Endometrium (tissue), 2 donors: ENCODE measurements around the gene PLPP2.
"Not testable (repeated sequence)": the region's sequence is repeated elsewhere in the genome, so short reads cannot be mapped to it uniquely, and the experiment has no call there.

ENCODE experiments used
- FAIRE-seq: peaks from 2 replicates; lab custom pipeline; 2012; peaks lifted over from hg19 to GRCh38; lab: Jason Lieb, UNC
- donor health status: control.
- donor health status: control.

The PLPP2 gene

GRCh38 chr19:292281-292884, 1.2 kb upstream of the PLPP2 start:
- no peak for FAIRE-seq

DNA sequence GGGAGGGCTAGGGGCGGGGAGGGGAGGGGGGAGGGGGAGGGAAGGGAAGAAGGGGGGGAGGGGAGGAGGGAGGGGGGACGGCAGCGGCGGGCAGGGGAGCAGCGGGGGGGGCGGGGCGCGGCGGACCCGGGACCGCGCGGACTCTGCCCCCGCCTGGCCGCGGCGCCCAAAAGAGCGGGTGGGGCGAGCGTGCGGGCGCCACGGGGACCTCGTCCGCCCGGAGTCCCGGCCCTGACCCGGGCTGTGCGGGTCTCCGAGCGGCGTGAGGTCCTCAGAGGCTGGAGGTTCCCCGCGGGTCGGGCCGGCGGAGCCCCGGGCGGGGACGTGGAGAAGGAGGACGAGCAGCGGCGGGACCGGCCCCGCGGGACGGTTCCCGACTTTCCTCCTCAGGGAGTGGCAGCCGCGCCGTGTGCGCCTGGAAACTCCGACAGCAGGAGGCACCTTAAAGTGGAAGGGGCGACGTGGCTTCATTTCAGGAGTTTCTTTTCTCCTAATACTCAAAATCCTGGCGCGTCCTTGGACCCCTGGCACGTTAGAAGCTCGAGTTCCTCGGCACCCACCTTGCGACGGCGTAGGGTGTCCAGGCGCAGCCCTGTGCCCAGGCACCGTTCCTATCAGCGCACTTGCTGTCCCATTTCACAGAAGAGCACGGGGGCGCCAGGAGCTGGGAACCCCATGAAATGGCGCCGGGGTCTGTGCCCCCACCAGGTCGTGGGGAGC, 518 bp upstream of the PLPP2 start:
- no peak for FAIRE-seq

- FAIRE-seq = no peak
Observed at GRCh38 chr19:290372-291005, 714 bp downstream of the PLPP2 start.

GRCh38 chr19:289651-290371, 1.4 kb downstream of the PLPP2 start:
- FAIRE-seq = no peak

DNA sequence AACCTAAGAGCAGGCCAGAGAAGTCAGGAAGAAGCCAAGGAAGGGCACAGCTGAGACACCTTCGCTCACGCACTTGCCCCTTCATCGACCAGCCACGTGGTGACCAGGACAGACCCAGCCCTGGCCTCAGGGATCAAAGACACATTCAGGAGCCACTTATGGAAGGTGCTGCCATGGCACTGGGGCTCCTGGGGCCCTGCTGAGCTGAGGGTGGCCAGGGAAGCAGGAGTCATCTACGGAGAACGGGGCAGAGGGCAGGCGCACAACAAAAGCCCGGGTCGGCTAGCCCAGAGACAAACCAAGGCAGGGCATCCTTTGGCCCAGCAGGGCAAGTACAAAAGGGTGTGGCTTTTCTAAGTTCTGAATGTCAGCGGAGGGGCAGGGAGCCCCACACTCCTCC, 2.3 kb downstream of the PLPP2 start:
- FAIRE-seq = no peak

GRCh38 chr19:287381-287871, 3.8 kb downstream of the PLPP2 start:
- no peak for FAIRE-seq

DNA sequence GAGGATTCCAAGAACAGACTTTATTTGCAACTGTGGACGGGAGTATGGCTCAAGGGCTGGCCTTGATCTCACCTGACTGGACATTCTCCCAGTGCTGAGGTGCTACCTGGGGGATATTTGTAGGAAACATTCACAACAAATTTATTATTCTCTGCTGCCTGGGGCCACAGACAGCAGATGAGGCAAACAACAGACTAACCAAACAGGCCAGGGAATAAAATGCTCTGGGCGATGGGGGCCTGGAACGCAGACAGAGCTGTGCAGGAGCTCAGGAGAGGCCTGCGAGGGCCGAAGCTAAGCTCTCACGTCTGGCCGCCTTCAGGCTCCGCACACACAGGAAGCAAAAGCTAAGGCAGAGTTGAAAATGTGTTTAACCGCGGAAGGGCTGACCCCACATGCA, 7.8 kb downstream of the PLPP2 start:
- no peak for FAIRE-seq

GRCh38 chr19:282501-282900, 8.7 kb downstream of the PLPP2 start:
- FAIRE-seq = no peak

DNA sequence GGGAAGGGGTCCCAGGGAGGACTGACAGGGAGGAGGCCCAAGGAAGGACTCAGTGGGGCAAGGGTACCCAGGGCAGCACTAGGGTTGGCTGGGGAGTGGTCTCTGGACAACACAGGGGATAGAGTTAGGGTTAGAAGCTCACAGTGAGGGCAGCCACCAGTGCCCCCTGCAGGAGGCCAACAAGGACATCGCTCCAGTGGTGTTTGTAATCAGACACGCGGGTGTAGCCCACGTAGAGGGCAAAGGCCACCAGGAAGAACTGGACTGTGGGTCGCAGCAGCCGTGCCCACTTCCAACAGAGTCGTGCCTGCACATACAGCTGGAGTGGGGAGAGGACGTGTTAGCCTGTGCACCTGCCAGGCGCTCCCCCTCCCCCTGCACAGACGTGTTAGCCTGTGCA, 9.2 kb downstream of the PLPP2 start:
- FAIRE-seq = no peak

DNA sequence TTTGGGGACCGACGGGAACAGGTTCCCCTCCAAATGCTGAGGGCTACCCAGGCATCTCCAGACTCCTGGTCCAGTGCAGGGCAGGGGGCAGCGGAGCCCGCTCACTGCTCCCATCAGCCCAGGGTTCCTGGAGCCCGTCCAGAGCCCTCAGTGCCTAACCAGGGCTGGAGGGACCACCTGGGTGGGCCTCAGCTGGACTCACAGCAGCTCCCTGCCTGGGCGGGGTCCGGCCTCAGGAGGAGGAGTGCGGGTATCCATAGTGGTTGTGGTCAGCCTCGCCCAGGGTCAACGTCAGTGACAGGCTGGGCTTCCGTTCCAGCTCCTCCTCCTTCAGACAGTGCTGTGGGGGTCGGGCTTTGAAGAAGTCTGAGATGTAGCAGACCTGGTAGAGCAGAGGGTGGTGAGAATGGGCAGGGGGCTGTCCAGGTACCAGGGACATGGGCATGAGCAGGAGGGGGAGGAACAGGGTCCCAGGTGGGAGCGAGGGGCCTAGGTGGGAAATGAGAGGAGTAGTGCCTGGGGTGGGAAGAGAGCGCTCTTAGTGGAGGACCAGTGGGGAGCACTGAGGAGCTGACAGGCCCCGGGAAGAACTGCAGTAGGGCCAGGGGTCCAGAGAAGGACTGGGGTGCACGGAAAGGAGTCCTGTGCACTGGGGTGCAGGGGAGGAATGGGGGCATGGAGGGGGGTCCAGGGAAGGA, 9.9 kb downstream of the PLPP2 start:
- FAIRE-seq = no peak

GRCh38 chr19:280541-281009, 10.6 kb downstream of the PLPP2 start:
- FAIRE-seq = no peak

- no peak for FAIRE-seq
Observed at GRCh38 chr19:279656-280055, 11.5 kb downstream of the PLPP2 start.

GRCh38 chr19:279231-279630, 12.0 kb downstream of the PLPP2 start:
- FAIRE-seq = no peak

- FAIRE-seq = peak; percentile 59
Observed at GRCh38 chr19:277581-278165, 13.5 kb downstream of the PLPP2 start.

DNA sequence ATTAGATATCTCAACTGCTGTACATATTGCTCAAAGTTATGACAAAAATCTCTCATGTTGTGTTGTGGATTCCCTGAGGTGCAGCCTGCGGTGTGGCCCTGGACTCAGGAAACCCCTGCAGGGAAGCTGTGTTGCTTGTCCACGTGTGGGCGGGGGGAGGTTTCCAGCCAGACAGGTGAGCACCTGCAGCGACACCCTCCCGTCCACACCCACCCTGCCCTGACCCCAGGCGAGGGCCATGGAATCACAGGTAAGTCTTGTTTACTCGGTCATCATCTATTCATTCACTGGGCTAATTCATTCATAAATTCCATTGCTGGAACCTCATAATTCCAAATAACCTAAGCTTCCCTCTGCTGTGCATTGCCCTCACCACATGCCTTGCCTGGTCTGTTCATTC, 14.1 kb downstream of the PLPP2 start:
- FAIRE-seq = no peak

DNA sequence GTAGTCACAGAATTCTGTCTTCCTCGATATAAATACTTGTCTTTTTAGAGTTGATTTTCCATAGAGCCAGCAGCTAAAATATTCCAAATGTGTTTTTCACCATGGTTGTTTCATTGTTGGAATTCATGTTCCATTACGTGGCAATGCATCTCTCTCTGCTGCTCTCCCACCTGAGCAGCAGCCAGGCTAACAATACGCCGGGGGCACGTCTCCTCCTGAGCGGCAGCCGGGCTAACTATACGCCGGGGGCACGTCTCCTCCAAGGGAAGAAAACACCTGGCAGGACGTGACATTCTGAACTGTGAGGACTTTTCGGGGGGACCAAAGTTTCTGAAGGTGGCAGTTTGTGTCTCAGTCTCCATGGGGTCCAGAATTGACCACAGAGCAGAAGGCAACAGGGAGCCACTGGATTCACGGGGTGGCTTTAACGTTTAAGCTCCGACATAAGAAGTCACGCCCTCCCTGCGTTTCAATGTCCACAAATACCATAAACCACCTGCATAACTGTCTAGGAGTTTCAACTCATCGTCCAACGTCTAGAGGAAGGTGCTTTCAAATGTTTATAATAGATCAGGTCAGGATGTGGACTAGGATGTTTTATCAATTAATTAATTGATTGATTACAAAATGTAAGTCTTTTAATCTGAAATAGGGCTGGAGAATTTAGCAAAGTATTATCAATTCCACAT, 15.1 kb downstream of the PLPP2 start:
- FAIRE-seq = no peak

DNA sequence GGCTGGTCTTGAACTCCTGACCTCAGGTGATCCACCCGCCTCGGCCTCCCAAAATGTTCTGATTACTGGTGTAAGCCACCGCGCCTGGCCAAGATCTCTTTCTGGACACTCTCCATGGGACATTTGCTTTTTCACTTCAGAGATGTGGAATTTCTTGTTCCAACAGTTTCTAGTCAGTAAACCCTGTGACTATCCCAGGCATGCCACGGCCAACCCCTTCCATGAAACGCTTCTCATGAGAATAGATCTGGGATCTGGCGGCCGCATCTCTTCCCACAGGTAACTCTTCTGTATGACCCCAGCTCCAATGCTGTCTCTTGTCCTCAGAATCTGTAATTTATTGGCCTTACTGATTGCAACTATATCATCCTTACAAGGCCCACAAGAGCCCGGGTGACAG, 16.2 kb downstream of the PLPP2 start:
- no peak for FAIRE-seq

DNA sequence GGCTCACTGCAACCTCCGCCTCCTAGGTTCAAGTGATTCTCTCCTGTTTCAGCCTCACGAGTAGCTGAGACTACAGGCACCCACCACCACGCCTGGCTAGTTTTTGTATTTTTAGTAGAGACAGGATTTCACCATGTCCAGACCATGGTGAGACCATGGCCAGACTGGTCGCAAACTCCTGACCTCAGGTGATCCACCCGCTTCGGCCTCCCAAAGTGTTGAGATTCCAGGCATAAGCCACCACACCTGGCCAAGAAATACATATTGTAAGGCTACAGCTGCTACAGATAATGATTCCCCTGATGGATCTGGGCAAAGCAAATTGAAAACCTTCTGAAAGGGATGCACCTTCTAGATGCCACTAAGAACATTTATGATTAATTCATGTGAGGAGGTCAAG, 17.8 kb downstream of the PLPP2 start:
- no peak for FAIRE-seq

- no peak for FAIRE-seq
Observed at GRCh38 chr19:271856-272255, 19.3 kb downstream of the PLPP2 start.

DNA sequence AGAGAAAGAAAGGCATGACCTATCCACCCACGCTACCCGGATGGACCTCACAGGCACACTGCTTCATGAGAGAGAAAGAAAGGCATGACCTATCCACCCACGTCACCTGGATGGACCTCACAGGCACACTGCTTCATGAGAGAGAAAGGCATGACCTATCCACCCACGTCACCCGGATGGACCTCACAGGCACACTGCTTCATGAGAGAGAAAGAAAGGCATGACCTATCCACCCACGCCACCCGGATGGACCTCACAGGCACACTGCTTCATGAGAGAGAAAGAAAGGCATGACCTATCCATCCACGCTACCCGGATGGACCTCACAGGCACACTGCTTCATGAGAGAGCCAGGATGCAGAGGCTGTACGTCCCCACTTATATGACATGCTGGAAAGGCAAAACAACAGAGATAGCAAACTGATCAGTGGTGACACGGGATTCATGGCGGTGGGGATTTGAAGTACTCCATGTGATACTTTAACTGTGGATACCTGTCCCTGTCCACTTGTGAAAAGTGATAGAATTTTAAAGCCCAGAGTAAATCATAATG, 20.4 kb downstream of the PLPP2 start:
- not testable (repeated sequence) for FAIRE-seq

DNA sequence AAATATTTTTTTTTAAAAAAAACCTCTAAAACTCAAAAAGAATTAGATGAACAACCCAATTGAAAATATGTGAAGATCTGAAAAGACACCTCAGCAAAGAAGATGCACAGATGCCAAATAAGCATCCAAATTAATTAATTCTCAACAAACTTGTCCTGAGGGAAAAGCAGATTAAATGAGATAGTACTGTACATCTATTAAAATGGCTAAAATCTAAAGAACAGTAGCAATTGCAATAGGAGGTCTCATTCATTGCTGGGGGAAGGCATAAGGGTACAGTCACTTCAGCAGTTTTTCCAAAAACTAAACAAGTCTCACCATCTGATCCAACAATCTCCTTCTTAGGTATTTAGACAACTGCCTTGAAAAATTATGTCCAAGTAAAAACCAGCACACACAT, 22.0 kb downstream of the PLPP2 start:
- no peak for FAIRE-seq
